Measurements from ENCODE around the gene GGCT. TPM values are rescaled to one million over a fixed set of nuclear protein-coding genes. Genes with fewer than 3 reads are reported as not detected.
A peak's percentile ranks its signal among the peaks of the same experiment; 100 is the strongest.
"Not testable (repeated sequence)": the region's sequence is repeated elsewhere in the genome, so short reads cannot be mapped to it uniquely, and the experiment has no call there.

Gene GGCT
- polyA plus RNA-seq, 10 donors, result 30.7 to 44.9 (median 37.0) TPM

DNA sequence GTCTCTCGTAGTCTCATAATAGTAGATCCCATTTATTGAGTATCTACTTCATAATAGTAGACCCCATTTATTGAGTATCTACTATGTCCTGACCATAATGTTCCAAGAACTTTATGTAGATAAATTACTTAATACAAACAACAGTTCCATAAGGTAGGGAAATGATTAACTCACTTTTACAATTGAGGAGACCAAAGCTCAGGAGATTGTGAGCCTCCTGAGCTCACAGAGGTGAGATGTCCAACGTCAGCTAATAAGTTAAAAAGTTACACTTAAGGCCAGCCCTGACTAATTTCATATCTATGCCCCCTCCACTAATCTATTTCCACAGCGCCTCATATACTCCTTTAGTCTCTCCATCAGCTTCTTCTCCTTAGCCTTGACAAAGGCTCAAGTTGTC, 17.5 kb upstream of the GGCT start:
- DNase-seq, result no peak

DNA sequence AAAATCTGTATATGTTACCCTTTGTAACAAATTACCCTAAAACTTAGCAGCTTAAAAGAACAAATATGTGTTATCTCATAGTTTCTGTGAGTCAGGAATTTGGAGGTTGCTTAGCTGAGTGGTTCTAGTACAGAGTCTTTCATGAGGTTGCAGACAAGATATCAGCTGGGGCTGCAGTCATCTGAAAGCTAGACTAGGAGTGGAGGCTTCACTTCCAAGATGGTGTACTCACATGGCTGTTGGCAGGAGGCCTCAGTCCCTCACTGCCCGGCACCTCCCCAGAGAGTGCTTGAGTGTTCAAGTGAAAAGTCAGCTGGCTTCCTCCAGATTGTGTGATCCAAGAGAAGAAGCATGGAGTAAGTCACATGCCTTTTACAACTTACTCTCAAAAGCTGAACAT, 16.9 kb upstream of the GGCT start:
- peak in 1 of 3 donors; percentile 29 for DNase-seq

DNA sequence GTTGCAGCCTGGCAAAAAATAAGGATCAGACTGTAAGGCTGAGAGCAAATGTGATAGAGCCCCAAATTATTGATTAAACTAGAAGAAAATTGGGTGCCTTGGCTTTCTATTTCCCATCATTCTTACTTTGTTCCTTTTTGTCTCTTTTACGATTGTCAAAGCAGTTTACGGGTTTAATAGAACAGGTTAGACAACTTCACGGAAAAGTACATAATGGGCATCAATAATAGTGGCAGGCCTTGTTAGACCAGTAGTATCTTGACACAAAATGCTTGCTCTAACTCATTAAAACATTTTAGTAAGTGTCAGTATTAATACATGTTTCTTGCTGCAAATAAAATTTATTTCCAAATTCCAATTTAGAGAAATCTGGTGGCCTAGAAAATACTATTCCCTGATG, 14.5 kb upstream of the GGCT start:
- DNase-seq, result no peak

DNA sequence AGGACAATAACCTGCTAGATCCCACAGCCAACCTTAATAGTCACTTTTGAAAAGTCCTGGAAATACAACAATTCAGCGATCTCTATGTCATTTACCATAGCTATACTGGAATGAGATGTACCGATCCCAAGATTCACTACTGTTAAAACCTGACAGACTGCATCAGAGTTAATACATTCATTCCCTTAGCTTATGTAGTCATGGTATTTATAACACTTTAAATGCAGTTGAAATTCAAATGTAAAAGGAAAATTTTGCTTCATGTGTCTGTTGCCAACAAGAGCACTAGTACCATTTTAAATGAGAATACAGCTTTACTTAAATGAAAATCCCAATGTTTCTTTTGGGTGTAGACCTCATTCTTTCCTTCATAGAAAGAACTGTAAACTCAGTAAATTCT, 11.1 kb upstream of the GGCT start:
- DNase-seq, result peak in 2 of 3 donors; percentile 12 to 17

DNA sequence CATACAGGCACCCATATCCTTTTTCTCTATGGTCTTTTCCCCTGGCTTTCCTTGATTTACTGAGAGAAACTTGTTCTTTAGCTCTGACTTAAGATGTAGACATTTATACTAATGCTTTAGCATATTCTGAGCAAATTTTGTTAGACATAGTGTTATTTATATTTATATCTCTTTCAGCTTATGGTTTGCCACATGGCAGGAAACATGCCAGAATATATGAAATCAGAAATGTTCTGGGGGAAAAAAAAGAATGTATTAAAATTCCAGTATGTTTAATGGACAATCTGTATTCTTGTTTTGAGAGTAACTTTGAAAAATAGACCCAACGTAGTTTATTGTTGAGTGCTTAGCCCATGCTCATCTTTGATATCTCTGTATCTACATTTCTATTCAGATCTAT, 10.1 kb upstream of the GGCT start:
- no peak for DNase-seq

DNA sequence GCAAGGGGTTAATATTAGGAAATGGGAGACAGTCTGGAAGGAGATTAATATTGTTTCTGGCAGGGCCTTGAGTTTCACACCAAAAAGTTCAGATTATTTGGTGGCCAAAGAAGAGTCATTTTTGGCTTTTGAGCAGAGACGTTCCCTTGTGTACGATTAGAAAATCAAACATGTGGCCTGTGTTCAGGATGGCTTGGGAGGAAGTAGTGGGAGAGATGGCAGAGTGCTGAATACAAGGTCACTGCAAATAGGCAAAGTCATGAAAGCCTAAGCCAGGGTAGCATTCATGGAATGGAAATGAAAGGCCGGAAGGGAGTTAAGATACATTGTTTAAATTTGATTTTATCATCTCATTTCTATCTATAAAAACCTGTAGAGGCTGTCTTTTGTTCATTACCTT, 9.5 kb upstream of the GGCT start:
- DNase-seq, result no peak

DNA sequence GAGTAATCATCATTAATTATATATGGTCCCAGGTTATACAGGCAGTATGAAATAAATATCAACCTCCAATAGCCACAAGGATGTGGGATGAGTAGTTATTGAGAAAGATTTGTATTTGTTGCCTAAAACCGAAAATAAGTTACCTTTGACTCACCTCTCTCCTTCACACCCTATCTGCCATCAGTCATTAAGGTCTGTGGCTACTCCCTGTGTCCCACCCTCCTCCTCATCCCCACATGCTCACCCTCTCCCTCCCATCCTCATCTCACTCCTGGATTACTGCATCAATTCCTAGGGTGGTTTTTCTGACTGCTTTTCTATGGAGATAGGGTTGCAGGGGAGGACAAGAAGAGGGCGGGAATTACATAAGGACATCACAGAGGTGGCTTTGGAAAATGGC, 9.1 kb upstream of the GGCT start:
- no peak for DNase-seq

DNA sequence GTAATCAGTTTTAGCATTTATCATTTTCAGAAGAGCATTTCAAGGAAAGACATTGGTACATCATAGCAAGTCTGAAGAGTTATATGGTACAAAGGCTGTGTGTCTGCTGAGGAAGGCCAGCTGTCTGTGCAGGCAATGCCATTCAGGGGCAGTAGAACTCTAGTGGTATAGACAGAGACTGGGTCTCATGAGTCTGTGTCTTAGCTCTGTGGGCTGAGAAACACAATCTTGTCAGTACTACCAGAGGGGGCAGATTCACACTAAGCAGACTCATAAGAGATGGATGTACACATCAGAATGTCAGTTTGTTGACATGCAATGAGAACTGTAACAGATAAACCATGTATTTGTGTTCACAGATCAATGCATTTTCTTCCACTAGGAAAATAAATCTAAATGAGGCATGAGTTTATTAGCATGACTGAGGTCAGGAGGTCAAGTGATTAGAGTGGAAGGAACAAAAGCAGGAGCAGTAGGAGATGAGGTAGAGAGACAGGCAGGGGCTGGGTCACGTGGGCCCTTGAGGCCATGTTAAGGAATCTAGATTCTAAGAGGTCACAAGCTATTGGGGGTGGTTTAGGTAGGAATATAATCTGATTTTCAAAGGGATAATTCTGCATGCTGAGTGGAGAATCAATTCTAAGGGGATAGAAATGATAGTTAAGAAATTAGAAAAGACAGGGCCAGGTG, 7.5 kb upstream of the GGCT start:
- no peak for DNase-seq

DNA sequence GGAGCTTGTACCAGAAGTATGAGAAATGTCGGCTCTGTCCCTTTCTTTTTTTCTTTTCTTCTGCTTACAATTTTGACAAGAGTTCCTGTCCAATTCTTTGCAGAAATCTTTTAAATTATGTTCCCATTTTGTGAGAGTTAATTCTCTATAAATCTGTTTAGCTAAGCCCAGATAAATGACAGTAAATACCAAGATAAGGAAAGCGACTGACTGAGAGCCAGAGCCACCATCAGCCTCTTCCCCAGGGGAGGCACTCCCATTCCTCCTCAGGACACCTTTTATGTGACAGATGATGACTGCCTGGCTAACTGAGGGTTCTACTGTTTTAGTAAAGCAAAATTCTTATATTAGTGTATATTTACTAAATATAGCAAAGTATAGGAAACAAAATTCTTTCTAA, 6.9 kb upstream of the GGCT start:
- no peak for DNase-seq

DNA sequence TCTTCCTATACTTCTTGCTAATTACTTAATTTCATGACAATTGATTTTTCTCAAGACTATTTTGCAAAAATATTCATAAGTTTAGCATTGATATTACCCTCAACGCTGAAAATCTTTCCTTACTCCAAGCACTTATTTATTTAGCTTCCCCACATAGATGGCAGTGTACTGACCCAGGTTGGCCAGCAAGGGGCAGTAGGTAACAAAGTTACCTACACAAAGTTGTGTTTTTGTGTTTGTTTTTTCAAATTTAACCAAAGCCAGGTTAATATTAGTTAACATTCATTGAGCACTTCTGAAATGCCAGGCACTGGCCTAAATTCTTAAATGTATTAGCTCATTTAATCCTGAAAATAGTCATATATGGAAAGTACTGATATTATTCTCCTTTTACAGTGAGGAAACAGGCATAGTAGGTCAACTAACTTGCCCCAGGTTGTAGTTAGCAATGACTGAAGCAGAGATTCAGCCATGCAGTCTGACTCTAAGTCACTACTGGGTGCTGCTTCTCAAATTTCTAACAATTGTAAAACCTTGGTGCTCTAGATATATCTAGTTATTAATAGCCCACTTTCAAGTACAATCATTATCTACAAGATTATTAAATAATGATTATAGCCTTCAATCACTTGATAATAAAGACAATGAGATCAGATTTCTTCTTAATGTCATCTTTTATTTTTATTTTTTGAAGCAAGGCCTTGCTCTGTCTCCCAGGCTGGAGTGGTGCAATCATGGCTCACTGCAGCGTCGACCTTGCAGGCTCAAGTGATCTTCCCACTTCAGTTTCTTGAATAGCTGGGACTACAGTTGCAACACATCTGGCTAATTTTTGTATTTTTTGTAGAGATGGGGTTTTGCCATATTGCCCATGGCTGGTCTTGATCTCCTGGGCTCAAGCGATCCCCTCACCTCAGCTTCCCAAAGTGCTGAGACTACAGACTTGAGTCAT, 5.8 kb upstream of the GGCT start:
- DNase-seq, result peak in 2 of 3 donors; percentile 21 to 43

DNA sequence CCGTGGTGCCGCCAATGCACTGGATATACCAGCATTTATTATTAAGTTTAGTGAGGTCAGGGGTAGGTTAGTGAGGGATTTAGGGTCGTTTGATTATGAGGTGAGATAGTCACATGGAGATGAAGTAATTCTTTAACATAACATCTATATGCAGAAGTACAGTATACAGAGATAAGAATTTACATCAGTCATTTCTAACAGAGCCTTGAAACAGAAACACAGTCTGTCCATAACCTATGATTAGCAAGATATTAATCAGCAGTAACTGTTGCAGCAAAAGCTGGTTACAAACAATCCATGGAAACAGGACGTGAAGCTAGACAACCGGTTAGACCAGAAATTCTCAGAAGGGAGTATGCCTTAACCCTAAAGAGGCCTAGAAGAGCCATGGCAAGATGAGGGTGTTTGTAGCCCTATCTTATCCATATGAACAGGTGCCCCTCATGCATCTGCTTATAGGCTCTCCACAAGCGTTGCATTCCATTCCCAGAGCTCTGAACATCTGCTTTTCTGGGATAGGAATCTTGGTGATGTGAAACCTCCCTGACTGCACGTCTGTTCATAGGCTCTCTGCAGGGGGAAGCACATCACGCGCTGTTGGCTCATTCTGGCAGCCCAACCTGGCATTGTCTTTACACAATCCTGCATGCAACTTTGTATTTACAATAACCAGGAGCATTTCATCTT, 4.7 kb upstream of the GGCT start:
- not testable (repeated sequence) for DNase-seq

DNA sequence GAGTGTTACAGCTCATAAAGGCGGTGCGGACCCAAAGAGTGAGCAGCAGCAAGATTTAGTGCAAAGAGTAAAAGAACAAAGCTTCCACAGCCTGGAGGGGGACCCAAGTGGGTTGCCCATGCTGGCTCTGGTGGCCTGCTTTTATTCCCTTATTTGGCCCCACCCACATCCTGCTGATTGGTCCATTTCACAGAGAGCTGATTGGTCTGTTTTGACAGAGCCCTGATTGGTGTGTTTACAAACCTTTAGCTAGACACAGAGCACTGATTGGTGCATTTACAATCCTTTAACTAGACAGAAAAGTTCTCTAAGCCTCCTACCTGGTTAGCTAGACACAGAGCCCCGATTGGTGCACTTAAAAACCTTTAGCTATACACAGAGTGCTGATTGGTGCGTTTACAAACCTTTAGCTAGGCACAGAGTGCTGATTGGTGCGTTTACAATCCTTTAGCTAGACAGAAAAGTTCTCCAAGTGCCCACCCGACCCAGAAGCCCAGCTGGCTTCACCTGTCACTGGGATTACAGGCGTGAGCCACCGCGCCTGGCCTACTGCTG, 2.8 kb upstream of the GGCT start:
- DNase-seq, result not testable (repeated sequence)

DNA sequence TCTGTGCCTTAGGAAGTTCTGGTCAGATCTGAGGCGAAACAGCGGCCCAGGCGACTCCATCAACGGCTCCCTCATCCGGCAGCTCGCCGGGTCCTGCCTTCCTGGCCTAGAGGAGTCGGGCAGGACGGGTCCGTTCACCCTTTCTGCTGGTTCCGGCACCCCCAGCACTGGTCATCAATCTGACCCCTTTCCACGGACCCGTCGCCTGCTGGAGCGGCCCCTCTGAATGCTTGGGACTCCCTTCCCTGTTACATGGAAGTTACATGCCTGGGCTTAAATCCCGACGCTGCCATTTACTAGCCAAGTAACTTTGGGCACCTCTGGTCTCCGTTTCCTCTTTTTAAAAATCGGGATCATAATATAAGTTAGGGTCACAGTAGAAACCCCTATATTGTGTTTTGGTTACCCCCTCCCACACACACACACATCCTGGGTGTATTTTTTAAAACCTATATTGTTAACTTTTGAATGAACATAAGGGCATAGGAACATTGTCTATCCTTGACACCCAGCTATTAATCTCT, 607 bp upstream of the GGCT start:
- DNase-seq, result no peak

DNA sequence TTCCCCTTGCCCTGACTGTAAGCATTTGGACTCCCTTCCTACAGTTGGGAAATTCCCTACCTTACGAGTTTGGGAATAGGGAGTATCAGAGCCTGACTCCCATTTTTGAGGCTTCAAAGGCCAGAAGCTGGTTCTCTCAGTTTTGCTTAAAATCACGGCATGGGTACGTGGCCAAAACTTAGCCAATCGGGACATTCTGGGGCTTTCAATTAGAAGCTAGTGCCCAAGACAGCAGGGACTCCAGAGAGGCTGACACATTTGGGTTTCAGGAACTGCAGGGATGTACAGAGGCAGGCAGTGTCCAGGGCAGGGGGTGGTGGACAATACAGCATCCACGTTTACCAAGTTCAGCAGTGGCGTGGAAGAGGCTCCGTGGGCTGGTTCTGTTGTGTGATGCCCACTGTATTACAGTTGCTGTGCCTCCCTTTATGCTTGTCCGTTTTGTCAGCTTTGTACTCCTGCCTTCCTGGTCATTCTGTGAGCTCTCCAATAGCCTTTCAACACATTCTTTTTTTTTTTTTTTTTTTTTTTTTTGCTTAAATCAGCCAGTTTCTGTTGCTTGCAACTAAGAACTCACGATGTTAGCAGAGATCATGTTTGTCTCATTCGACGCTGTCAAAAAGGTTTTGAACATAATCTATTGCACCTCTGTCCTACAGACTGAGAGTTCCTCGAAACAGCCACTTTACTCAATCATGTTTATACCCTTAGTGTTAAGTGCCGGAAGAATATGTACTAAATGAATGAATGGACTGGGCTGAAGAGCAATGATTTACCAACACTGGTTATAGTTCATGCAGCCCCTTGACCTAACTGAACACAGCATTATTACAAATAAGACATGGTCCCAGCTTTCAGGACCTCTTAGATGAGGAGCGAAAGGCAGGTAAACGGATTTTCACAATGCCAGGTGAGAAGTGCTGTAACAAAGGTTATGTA, 1.1 kb downstream of the GGCT start:
- no peak for DNase-seq

DNA sequence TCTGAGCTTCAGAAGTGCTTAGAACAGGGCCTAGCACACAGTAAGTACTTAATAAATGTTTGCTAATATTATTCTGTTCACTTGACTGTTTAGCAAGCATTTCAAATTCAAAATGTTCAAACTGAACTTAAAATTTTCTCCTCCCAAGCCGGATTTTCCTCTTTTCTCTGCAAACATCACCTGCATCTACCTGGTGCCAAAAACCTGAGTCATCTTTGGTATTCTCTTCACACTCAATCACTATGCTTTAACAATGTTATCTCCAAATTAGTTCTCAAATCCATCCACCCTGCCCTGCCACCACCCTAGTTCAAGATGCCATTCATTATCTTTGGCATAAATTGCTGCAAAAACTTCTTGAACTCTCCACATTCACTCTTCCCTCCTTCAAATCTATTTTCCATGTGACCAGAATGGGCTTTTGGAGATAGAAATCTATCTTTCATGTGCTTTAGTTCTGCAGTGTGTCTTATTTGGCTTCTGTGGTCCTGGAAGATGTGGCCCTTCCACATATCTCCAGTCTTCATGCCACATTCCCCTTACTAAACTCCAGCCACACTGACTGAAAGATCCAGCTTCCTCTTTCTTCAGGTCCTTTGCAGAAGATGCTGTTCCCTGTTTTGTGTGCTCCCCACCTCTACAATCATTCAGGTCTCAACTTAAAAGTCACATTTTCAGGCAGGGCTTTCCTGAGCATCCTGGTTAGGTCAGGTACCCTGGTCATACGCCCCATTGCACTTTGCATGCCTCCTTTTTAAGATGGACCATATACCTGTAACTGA, 2.0 kb downstream of the GGCT start:
- DNase-seq, result no peak

DNA sequence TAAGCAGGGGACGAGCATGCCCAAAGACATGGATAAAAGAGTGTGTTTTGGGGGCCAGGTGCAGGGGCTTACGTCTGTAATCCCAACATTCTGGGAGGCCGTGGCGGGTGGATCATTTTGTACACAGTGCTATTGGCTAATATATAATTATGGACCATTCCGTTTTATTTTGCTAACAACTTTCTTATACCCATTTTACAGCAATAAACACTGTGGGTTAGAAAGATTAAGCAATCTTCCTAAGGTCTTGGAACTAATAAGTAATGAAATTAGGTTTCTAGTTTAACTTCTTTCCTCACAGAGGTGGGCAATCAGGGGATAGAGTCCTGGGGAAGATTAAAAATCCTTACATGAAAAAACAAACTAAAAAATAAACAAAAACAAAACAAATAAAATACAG, 3.4 kb downstream of the GGCT start:
- no peak for DNase-seq

DNA sequence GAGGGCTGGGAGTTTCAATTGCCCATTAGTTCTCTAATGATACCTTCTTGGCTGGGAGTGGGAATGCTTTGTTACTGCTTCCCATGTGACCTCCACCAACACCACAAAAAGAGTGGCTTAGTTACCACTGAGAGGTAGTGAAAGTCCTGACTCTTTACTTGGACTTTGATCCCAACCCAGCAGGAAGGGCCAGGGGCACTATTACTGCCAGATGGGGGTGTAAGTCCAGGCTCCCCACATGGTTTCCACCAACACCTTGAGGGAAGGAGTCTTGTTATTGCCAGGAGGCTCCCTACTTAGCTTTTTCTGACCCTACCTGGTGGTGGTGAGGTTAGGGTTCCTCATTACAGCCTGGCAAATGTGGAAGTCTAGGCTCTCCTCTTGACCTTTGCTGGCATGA, 11.4 kb downstream of the GGCT start:
- DNase-seq, result no peak

DNA sequence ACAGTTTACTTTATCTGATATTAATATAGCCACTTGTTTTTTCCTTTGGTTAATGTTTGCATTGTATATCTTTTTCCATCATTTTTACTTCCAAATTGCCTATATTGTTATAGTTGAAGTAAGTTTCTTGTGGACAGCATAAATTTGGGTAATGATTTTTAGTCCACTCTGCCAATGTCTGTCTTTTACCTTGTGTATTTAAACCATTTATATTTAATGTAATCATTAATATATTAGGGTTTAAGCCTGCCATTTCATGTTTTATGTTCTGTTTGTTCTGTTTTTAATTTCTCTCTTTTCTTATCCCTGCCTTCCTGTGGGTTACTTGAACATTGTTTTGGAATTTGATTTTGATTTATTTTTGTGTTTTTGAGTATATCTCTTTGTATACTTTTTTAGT, 13.2 kb downstream of the GGCT start:
- no peak for DNase-seq

DNA sequence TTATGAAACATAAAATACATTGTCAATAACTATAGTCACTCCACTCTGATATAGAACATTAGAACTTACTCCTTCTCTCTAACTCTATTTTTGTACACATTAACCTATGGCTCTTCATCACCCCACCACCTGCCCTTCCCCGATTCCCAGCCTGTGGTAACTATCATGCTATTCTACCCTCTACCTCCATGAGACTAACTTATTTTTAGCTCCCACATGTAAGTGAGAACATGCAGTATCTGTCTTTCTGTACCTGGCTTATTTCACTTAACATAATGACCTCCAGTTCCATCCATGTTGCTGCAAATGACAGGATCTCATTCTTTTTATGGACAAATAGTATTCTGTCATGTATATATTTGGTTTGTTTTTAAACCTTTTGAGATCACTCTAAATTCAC, 17.3 kb downstream of the GGCT start:
- DNase-seq, result no peak

DNA sequence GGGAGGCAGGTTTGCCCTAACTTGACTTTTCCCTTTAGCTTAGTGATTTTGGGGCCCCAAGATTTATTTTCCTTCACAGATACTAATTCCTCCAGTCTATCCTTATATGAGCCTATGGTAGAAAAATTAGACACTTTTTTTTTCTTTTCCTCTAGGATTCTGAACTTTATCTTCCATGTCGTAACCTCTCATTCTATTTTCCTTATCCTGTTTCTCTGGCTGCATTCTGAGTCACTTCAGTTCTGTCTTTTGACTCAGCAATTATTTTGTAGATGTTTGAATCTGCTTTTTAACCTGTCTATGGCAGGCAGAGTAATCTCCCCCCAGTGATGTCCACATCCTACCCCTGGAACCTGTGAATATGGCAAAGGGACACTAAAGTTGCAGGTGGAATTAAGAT, 19.0 kb downstream of the GGCT start:
- DNase-seq, result no peak
